OCI-LY1 (cell line): ENCODE data around the gene GRK1.

Experiments used
- CTCF ChIP-seq: fragments of 200-600 bp; sonication (generic), shearing (Covaris generic); IDR thresholded peaks from 2 replicates; pipeline ENCODE4 v1.5.1; 2017; ENCODE audit warnings: mild to moderate bottlenecking, antibody characterized with exemption, low read length, moderate library complexity, mixed read lengths
- EZH2 ChIP-seq: fragments of 200-600 bp; sonication (generic), shearing (Covaris generic); IDR thresholded peaks from 2 replicates; pipeline ENCODE4 v1.8.0; 2017; ENCODE audit warnings: borderline replicate concordance, mixed run types, mild to moderate bottlenecking, antibody characterized with exemption, low read length, moderate library complexity, mixed read lengths

- no peak for TF ChIP-seq CTCF
- TF ChIP-seq EZH2, result no peak
These were observed 37.2 kb upstream of the GRK1 start for GRCh38 chr13:113629866-113630265.
